Lower leg skin (tissue), 3 donors: ENCODE results near the gene GM2A.

Experiments used
- CTCF ChIP-seq, 3 donors: fragments of 450-650 bp; IDR thresholded peaks; one replicate each; pipeline ENCODE4 v1.5.1; 2016; ENCODE audit warnings: antibody characterized with exemption in 3 of 3, mild to moderate bottlenecking in 3 of 3, moderate library complexity in 2 of 3
- POLR2A ChIP-seq, 2 donors: fragments of 450-650 bp; IDR thresholded peaks; one replicate each; pipeline ENCODE4 v1.6.1; 2016 to 2017; ENCODE audit warnings: antibody characterized with exemption in 2 of 2, mild to moderate bottlenecking in 1 of 2, moderate library complexity in 1 of 2

- TF ChIP-seq CTCF (IDR thresholded peaks at IDR 0.05) (no peak), POLR2A (IDR thresholded peaks at IDR 0.05) (no peak)
Observed at GRCh38 chr5:151240924-151241635, 11.9 kb upstream of the GM2A start.
